Kidney (tissue), 14 donors: ENCODE data around the gene COX5B. TPM values are rescaled to one million over a fixed set of nuclear protein-coding genes. Genes with fewer than 3 reads are reported as not detected.

ENCODE experiments used
- DNase-seq, 5 donors: peaks; one replicate each; pipeline ENCODE4 v3.0.0-alpha.2; 2013 to 2020
- FAIRE-seq: peaks from 2 replicates; lab custom pipeline; 2012; peaks lifted over from hg19 to GRCh38; lab: Jason Lieb, UNC
- H3K27ac ChIP-seq, 2 donors: one replicate each; pipeline ENCODE4 v1.7.0; 2013; ENCODE audit warnings: low read depth in 2 of 2, low read length in 2 of 2, inconsistent platforms in 1 of 2
- H3K27me3 ChIP-seq: one replicate; pipeline ENCODE4 v1.7.1; 2013; ENCODE audit warnings: low read length, inconsistent platforms; ENCODE audit not compliant: control insufficient read depth, insufficient read depth
- H3K36me3 ChIP-seq, 3 donors: one replicate each; pipeline versions ENCODE4 v1.7.0 to v1.7.1; 2013; ENCODE audit warnings: low read length in 3 of 3, control low read depth in 1 of 3, inconsistent platforms in 1 of 3; ENCODE audit not compliant: insufficient read depth in 3 of 3, control insufficient read depth in 2 of 3
- H3K4me1 ChIP-seq, 3 donors: one replicate each; pipeline versions ENCODE4 v1.7.0 to v1.7.1; 2013; ENCODE audit warnings: low read length in 3 of 3, inconsistent platforms in 1 of 3, low read depth in 1 of 3; ENCODE audit not compliant: control insufficient read depth in 2 of 3, insufficient read depth in 2 of 3
- H3K4me3 ChIP-seq, 3 donors: one replicate each; pipeline versions ENCODE4 v1.7.0 to v1.8.1; 2013; ENCODE audit warnings: low read length in 3 of 3, control low read depth in 1 of 3, inconsistent platforms in 1 of 3
- H3K9ac ChIP-seq, 3 donors: one replicate each; pipeline versions ENCODE4 v1.7.0 to v1.7.1; 2013; ENCODE audit warnings: low read length in 3 of 3, control low read depth in 1 of 3, inconsistent platforms in 1 of 3
- H3K9me3 ChIP-seq, 3 donors: one replicate each; pipeline versions ENCODE4 v1.7.0 to v1.7.1; 2013; ENCODE audit warnings: low read length in 3 of 3, control low read depth in 1 of 3, inconsistent platforms in 1 of 3; ENCODE audit not compliant: control insufficient read depth in 2 of 3, insufficient read depth in 1 of 3
- intact Hi-C: fragments of 100-400 bp; cut with DNase I; formaldehyde crosslinking; loops from one replicate; pipeline ENCODE4 v1.11.1; 2022
- polyA plus RNA-seq: library from polyadenylated mRNA; stranded (reverse); fragments of 350-450 nt; fragmentation: Illumina TruSeq; extraction: RNeasy Lipid Tissue Mini Kit (QIAGEN cat#74804); gene quantifications from one replicate; pipeline ENCODE4 v1.2.3, GENCODE V29; 2014; ENCODE audit warnings: low read depth, low replicate concordance; ENCODE audit not compliant: insufficient read depth
- total RNA-seq: library from RNA; stranded (reverse); fragmentation: NEBNext Ultra II Directional; extraction: Animal tissue kit (Norgen Biotek cat#: 25700); gene quantifications from one replicate; pipeline ENCODE4 v1.2.1, GENCODE V29; 2021
- TF ChIP-seq, protein P1 (sequence below): IDR thresholded peaks from 3 replicates; pipeline ENCODE4 v1.5.1; 2012; ENCODE audit warnings: mild to moderate bottlenecking, moderate library complexity, borderline replicate concordance; ENCODE audit not compliant: insufficient read depth; ENCODE audit errors: extremely low read depth
- donor health status: control.
- donor health status: control.
- donor health status: control.
- donor health status: control.
- donor health status: control.
- donor health status: DM: yes; HTN: yes; CAD: no.
- donor health status: Normal renal cell carcinoma (clear cell type).

The COX5B gene
- total and polyA plus RNA-seq, 2 donors from 2014 or later: 238 to 1,246 TPM

DNA sequence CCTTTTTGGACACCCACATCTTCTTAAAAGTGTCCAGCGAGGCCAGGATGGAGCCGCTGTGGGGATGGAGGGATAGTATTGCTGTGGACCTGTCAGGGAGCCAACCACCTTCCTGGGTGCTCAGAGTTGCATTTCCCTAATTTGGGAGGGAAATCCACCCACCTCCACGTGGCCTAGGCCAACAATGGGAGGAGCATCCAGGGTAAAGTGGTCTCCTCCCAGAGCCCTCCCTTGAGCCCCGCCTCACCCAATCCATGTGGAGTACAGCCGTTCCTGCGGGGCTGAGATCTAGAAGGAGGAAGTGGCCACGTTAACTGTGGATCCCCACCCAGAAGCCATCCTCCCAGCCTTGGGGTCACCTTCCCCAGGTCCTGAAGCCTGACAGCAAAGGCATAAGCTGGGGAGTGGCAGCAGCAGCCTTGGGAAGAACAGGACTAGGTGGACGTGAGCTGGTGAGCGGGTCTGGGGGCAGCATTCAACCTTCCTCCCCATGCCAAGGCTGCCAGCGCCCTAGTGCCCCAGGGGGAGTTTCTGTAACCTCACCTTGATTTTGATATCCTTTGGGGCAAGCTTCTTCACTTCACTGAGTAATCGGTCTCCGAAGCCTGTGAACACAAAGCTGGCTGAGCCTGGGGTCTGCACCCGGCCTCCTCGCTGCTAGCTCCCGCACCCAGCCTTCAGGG is 11.2 kb downstream of the COX5B start:
- H3K27ac ChIP-seq: no peak overlapping the region
- peaks cover 0 to 12% (median 0%) of the 10 kb centered on the region in 3 donors for H3K9me3 ChIP-seq
- H3K4me3 ChIP-seq: no peak overlapping the region
- H3K9ac ChIP-seq: no peak overlapping the region
- peaks cover 0 to 7% (median 0%) of the 10 kb centered on the region in 3 donors for H3K4me1 ChIP-seq
- DNase-seq (no peak), FAIRE-seq (no peak)
- TF ChIP-seq, protein P1, sequence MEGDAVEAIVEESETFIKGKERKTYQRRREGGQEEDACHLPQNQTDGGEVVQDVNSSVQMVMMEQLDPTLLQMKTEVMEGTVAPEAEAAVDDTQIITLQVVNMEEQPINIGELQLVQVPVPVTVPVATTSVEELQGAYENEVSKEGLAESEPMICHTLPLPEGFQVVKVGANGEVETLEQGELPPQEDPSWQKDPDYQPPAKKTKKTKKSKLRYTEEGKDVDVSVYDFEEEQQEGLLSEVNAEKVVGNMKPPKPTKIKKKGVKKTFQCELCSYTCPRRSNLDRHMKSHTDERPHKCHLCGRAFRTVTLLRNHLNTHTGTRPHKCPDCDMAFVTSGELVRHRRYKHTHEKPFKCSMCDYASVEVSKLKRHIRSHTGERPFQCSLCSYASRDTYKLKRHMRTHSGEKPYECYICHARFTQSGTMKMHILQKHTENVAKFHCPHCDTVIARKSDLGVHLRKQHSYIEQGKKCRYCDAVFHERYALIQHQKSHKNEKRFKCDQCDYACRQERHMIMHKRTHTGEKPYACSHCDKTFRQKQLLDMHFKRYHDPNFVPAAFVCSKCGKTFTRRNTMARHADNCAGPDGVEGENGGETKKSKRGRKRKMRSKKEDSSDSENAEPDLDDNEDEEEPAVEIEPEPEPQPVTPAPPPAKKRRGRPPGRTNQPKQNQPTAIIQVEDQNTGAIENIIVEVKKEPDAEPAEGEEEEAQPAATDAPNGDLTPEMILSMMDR: no peak
- peaks cover 5 to 21% (median 19%) of the 10 kb centered on the region in 3 donors for H3K36me3 ChIP-seq
- intact Hi-C loops: no loop called here
- no peaks in the 10 kb centered on the region for H3K27me3 ChIP-seq

DNA sequence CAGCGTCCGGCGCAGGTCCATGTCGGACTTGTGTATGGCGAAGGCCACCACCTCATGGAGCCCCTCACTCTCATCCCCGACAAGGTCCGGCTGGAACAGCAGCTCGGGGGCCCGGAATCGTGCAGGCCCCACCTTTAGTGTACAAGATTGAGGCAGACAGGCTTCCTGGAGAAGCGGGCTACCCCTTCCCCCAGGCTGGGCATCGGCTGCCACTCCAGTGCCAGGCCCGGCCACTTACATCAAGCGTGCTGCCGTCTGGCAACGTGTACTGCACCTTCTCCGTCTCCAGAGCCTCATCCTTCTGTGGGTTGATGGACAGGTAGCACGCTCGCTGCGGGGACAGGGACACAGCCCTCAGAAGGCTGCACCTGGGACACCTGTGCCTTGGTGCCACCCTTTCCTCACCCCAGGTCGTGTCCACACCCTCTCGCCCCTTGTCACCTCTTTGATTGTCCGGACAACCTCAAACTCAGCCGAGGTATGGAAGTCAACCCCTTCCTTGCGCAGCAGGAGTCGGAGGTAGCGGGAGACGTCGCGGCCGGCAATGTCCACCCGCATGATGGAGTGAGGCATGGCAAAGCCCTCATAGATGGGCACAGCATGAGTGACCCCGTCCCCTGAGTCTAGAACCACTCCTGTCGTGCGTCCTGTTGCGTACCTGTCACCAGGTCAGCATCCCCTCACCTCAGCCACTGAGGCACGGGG is 12.3 kb downstream of the COX5B start:
- H3K36me3 ChIP-seq: peaks cover 5 to 21% (median 19%) of the 10 kb centered on the region in 3 donors
- intact Hi-C loops: no loop called here
- no peaks in the 10 kb centered on the region for H3K27me3 ChIP-seq
- H3K9me3 ChIP-seq: peaks cover 0 to 12% (median 0%) of the 10 kb centered on the region in 3 donors
- no peak overlapping the region for H3K4me3 ChIP-seq
- H3K9ac ChIP-seq: no peak overlapping the region
- no peak overlapping the region for H3K27ac ChIP-seq
- DNase-seq (peak in 1 of 5 donors; percentile 72), FAIRE-seq (no peak)
- peaks cover 0 to 17% (median 0%) of the 10 kb centered on the region in 3 donors for H3K4me1 ChIP-seq
- TF ChIP-seq, protein P1: no peak

DNA sequence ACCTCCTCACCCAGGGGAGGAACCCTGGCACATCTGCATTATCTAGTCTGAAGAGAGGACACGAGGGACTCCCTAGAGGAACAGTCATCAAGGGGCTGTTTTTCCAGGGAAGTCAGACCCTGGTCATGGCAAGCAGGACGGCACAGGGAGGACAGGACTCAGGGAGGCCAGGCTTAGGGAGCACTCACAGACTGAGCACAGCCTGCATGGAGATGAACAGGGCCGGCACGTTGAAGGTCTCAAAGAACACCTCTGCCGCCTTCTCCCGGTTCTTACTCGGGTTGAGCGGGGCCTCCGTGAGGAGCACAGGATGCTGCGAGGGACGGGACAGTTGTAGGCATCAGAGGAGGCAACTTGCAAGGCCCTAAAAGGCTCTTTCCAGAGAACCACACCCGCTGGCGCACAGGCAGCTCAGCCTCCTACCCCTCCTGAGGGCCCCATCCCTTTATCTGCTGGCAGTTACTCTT is 12.9 kb downstream of the COX5B start:
- no peak for FAIRE-seq
- Histone ChIP-seq H3K4me1 (peaks cover 0 to 18% (median 0%) of the 10 kb centered on the region in 3 donors), H3K9me3 (peaks cover 0 to 6% (median 0%) of the 10 kb centered on the region in 3 donors), H3K9ac (no peak overlapping the region), H3K27me3 (no peaks in the 10 kb centered on the region), H3K27ac (no peak overlapping the region), H3K36me3 (peaks cover 5 to 21% (median 19%) of the 10 kb centered on the region in 3 donors), H3K4me3 (no peak overlapping the region)
- TF ChIP-seq, protein P1: no peak
- no peak for DNase-seq
- intact Hi-C loops: no loop called here
